OCI-LY3 (cell line): Measurements from ENCODE around the gene RNF144B.

Experiments used
- H2AFZ ChIP-seq: fragments of 200-600, 300-600 bp; shearing (Covaris generic); 2 replicates; pipeline ENCODE4 v1.6.0; 2014; ENCODE audit warnings: antibody characterized with exemption, low read depth, low read length
- H3K27ac ChIP-seq: fragments of 200-600, 300-600 bp; sonication (generic); 2 replicates; pipeline ENCODE4 v1.5.1; 2014; ENCODE audit warnings: mild to moderate bottlenecking, low read length, moderate library complexity, mixed read lengths
- H3K27me3 ChIP-seq: fragments of 200-600, 300-600 bp; sonication (generic); 2 replicates; pipeline ENCODE4 v1.6.1; 2014; ENCODE audit warnings: low read depth, low read length, mixed read lengths
- H3K36me3 ChIP-seq: fragments of 200-600, 300-600 bp; sonication (generic); replicated peaks from 2 replicates; pipeline ENCODE3; 2014; ENCODE audit warnings: low read depth, low read length, mixed read lengths
- H3K4me1 ChIP-seq: fragments of 300-600, 200-600 bp; sonication (generic); 2 replicates; pipeline ENCODE4 v1.6.1; 2014; ENCODE audit warnings: low read length, mixed read lengths
- H3K4me2 ChIP-seq: fragments of 200-600, 300-600 bp; sonication (generic); 2 replicates; pipeline ENCODE4 v1.6.1; 2014; ENCODE audit warnings: low read length, mixed read lengths
- H3K4me3 ChIP-seq: fragments of 300-600, 200-600 bp; sonication (generic); 2 replicates; pipeline ENCODE4 v1.5.1; 2014; ENCODE audit warnings: antibody characterized with exemption, mild to moderate bottlenecking, low read length, moderate library complexity
- H3K79me2 ChIP-seq: fragments of 300-600, 200-600 bp; shearing (Covaris generic); 2 replicates; pipeline ENCODE4 v1.6.1; 2014; ENCODE audit warnings: mild to moderate bottlenecking, low read length, mixed read lengths
- H3K9ac ChIP-seq: fragments of 300-600, 200-600 bp; shearing (Covaris generic); 2 replicates; pipeline ENCODE4 v1.6.0; 2014; ENCODE audit warnings: mild to moderate bottlenecking, low read length, moderate library complexity
- H3K9me3 ChIP-seq: fragments of 200-600, 300-600 bp; shearing (Covaris generic); 2 replicates; pipeline ENCODE4 v1.6.1; 2014; ENCODE audit warnings: low read length, mixed read lengths; ENCODE audit not compliant: insufficient read depth
- H4K20me1 ChIP-seq: fragments of 200-600, 300-600 bp; sonication (generic); 2 replicates; pipeline ENCODE4 v1.6.1; 2016; ENCODE audit warnings: low read length, mixed read lengths; ENCODE audit not compliant: insufficient read depth
- EZH2phosphoT487 ChIP-seq: fragments of 200-600 bp; shearing (Covaris generic); IDR thresholded peaks from 2 replicates; pipeline ENCODE4 v1.6.1; 2018; ENCODE audit warnings: antibody characterized with exemption, mixed run types, low read depth
- TF ChIP-seq, protein P1 (sequence below): fragments of 200-600, 300-600 bp; sonication (generic); IDR thresholded peaks from 2 replicates; pipeline ENCODE4 v1.5.1; 2014; ENCODE audit warnings: antibody characterized with exemption, low read length, low read depth

The RNF144B gene

DNA sequence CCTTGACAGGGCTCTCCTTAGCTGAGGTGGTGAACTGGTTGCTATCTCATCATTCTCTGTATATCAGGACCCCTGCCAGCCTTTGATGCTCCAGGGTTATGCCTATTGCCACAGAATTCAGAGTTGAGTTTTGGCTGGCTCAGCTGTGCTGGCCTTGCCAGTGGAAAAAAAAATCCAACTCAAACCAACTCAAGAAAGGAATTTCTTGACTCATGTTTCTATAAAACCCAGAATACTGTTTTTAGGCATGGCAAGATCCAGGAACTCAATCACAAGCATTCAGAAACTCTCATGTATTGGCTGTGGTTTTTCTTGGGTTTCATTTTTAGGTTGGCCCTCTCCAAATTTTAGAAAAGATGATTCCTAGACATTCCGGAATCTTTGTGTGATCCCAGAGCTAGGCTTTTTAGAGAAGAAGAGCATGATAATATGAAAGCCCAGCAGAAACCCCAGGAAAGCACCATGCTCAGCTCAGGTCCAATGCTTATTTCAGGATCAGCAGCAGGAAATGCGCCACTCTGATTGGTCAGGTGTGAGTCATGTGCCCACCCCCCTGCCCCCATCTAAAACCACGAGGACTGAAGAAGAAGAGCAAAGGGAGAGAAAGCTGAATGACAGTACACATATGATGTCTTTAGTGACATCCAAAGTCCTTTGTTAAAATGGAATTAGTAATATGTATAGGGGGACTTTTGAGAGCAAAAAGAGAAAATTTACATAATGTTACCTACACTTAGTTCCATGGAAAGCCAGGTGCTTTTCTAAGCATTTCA, 122.9 kb downstream of the RNF144B start:
- peaks cover 20% of the 10 kb centered on the region for H3K4me1 ChIP-seq
- H3K4me3 ChIP-seq = no peak overlapping the region
- H3K4me2 ChIP-seq = no peak overlapping the region
- TF ChIP-seq EZH2phosphoT487 = no peak
- TF ChIP-seq, protein P1, sequence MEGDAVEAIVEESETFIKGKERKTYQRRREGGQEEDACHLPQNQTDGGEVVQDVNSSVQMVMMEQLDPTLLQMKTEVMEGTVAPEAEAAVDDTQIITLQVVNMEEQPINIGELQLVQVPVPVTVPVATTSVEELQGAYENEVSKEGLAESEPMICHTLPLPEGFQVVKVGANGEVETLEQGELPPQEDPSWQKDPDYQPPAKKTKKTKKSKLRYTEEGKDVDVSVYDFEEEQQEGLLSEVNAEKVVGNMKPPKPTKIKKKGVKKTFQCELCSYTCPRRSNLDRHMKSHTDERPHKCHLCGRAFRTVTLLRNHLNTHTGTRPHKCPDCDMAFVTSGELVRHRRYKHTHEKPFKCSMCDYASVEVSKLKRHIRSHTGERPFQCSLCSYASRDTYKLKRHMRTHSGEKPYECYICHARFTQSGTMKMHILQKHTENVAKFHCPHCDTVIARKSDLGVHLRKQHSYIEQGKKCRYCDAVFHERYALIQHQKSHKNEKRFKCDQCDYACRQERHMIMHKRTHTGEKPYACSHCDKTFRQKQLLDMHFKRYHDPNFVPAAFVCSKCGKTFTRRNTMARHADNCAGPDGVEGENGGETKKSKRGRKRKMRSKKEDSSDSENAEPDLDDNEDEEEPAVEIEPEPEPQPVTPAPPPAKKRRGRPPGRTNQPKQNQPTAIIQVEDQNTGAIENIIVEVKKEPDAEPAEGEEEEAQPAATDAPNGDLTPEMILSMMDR = no peak
- H4K20me1 ChIP-seq = no peaks in the 10 kb centered on the region
- H3K27me3 ChIP-seq = no peaks in the 10 kb centered on the region
- H3K9ac ChIP-seq = no peak overlapping the region
- H3K79me2 ChIP-seq = no peaks in the 10 kb centered on the region
- no peaks in the 10 kb centered on the region for H3K9me3 ChIP-seq
- no peak overlapping the region for H3K27ac ChIP-seq
- no peaks in the 10 kb centered on the region for H3K36me3 ChIP-seq
- no peak overlapping the region for H2AFZ ChIP-seq

DNA sequence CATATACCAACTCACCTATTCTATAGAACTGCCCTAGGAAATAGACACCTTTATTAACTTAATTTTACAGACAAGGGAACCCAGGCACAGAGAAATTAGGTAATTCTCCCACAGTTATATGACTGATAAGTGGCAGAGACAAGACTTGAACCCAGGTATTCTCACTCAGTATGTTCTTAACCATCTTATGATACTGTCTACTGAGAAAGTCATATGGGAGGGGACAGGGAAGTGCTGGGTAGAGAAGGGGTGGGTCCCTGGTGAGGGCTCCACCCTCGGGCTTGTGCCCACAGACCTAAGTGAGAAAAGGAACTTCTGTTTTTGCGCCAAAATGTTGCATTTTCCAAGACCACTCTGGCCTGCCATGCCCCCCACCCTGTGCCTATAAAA, 123.5 kb downstream of the RNF144B start:
- H4K20me1 ChIP-seq = no peaks in the 10 kb centered on the region
- TF ChIP-seq EZH2phosphoT487 = no peak
- TF ChIP-seq, protein P1 = no peak
- no peaks in the 10 kb centered on the region for H3K27me3 ChIP-seq
- H3K9ac ChIP-seq = no peak overlapping the region
- peaks cover 20% of the 10 kb centered on the region for H3K4me1 ChIP-seq
- no peaks in the 10 kb centered on the region for H3K36me3 ChIP-seq
- H3K79me2 ChIP-seq = no peaks in the 10 kb centered on the region
- H2AFZ ChIP-seq = no peak overlapping the region
- H3K9me3 ChIP-seq = no peaks in the 10 kb centered on the region
- no peak overlapping the region for H3K4me3 ChIP-seq
- no peak overlapping the region for H3K27ac ChIP-seq
- no peak overlapping the region for H3K4me2 ChIP-seq

DNA sequence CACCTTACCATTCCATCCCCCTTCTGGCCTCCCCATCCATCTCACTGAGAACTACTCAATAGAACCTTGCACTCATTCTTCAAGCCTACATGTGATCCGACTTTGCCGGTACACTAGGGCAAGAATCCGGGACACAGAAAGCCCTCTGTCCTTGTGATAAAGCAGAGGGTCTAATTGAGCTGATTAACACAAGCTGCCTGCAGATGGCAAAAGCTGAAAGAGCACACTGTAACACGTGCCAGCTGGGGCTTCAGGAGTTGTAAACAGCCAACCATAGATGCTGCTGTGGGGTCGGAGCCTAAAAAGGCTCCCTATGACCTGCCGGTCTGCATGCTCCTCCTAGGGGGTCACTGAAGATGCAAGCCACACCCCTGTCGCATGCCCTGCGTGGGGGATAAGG, 124.1 kb downstream of the RNF144B start:
- peaks cover 20% of the 10 kb centered on the region for H3K4me1 ChIP-seq
- no peak overlapping the region for H3K27ac ChIP-seq
- no peaks in the 10 kb centered on the region for H3K9me3 ChIP-seq
- no peaks in the 10 kb centered on the region for H4K20me1 ChIP-seq
- no peaks in the 10 kb centered on the region for H3K79me2 ChIP-seq
- no peaks in the 10 kb centered on the region for H3K36me3 ChIP-seq
- no peak overlapping the region for H3K9ac ChIP-seq
- no peak overlapping the region for H3K4me3 ChIP-seq
- no peaks in the 10 kb centered on the region for H3K27me3 ChIP-seq
- TF ChIP-seq, protein P1 = no peak
- TF ChIP-seq EZH2phosphoT487 = no peak
- no peak overlapping the region for H2AFZ ChIP-seq
- H3K4me2 ChIP-seq = no peak overlapping the region

DNA sequence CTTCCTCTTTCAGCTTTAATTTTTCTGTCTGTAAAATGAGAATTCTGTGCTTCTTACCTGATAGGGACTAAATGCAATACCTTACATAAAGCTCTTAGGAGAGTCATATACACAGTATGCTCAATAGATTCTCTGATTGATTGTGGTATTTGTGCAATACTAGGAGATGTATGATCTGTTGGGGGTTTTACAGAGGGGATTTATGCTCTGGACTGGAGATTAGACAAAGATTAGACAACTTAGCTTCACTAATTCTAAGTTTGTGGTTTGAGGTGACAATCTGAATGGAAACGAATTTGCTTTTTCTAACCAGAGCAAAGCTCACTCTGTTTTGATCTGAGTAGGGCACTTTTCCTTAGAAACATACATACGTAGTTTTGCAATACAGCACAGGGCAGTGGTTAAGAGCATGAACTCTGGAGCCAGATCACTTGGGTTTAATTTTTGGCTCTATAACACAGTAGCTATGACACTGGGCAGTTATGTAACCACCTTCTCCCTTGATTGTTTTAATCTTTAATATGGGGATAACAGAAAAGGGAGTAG, 126.2 kb downstream of the RNF144B start:
- no peak overlapping the region for H3K9ac ChIP-seq
- H3K27ac ChIP-seq = no peak overlapping the region
- no peak overlapping the region for H2AFZ ChIP-seq
- peaks cover 15% of the 10 kb centered on the region for H3K4me1 ChIP-seq
- H3K27me3 ChIP-seq = no peaks in the 10 kb centered on the region
- no peak overlapping the region for H3K4me2 ChIP-seq
- H4K20me1 ChIP-seq = no peaks in the 10 kb centered on the region
- no peaks in the 10 kb centered on the region for H3K9me3 ChIP-seq
- no peak overlapping the region for H3K4me3 ChIP-seq
- TF ChIP-seq, protein P1 = no peak
- no peak for TF ChIP-seq EZH2phosphoT487
- no peaks in the 10 kb centered on the region for H3K79me2 ChIP-seq
- no peaks in the 10 kb centered on the region for H3K36me3 ChIP-seq
